ENCODE measurements around the gene PRRC2B. TPM values are rescaled to one million over a fixed set of nuclear protein-coding genes. Genes with fewer than 3 reads are reported as not detected.

PRRC2B gene
- total RNA-seq, 4 donors from 2014 or later, result 80.7 to 126 (median 100) TPM

- no peak for TF ChIP-seq CTCF (IDR thresholded peaks at IDR 0.05)
- ATAC-seq (ENCODE audit: low FRiP score), result no peak
- DNase-seq (ENCODE audit: low spot score), result no peak
Measured at GRCh38 chr9:131516100-131516499, 122.2 kb downstream of the PRRC2B start.

- ATAC-seq (ENCODE audit: low FRiP score) (no peak), DNase-seq (ENCODE audit: low spot score) (no peak)
- TF ChIP-seq CTCF (IDR thresholded peaks at IDR 0.05), result no peak
Measured at GRCh38 chr9:131516930-131517329, 123.0 kb downstream of the PRRC2B start.

GRCh38 chr9:131517761-131518190 lies 123.9 kb downstream of the PRRC2B start:
- DNase-seq (ENCODE audit: low spot score) (no peak), ATAC-seq (ENCODE audit: low FRiP score) (no peak)
- no peak for TF ChIP-seq CTCF (IDR thresholded peaks at IDR 0.05)

GRCh38 chr9:131518553-131518952 lies 124.7 kb downstream of the PRRC2B start:
- DNase-seq (ENCODE audit: low spot score) (no peak), ATAC-seq (ENCODE audit: low FRiP score) (no peak)
- TF ChIP-seq CTCF (IDR thresholded peaks at IDR 0.05), result no peak

GRCh38 chr9:131520503-131520902 lies 126.6 kb downstream of the PRRC2B start:
- no peak for TF ChIP-seq CTCF (IDR thresholded peaks at IDR 0.05)
- no peak for ATAC-seq (ENCODE audit: low FRiP score)

GRCh38 chr9:131521203-131521602 lies 127.3 kb downstream of the PRRC2B start:
- no peak for ATAC-seq (ENCODE audit: low FRiP score)
- TF ChIP-seq CTCF (IDR thresholded peaks at IDR 0.05), result no peak
- DNase-seq (ENCODE audit: low spot score), result no peak

More at GRCh38 chr9:131520503-131520902, 126.6 kb downstream of the PRRC2B start:
- DNase-seq (ENCODE audit: low spot score), result no peak

GRCh38 chr9:131521822-131522221 lies 127.9 kb downstream of the PRRC2B start:
- ATAC-seq (ENCODE audit: low FRiP score) (no peak), DNase-seq (ENCODE audit: low spot score) (no peak)
- TF ChIP-seq CTCF (IDR thresholded peaks at IDR 0.05), result no peak

Measured in omental fat pad (tissue), 4 donors.